SK-N-MC (cell line): ENCODE measurements around the gene GP1BB.

ENCODE experiments used
- EZH2 ChIP-seq: fragments of 200-600 bp; sonication (generic); IDR thresholded peaks from one replicate; pipeline ENCODE4 v1.6.1; 2017; ENCODE audit warnings: antibody characterized with exemption
- FOXP2 ChIP-seq: optimal IDR thresholded peaks from 2 replicates; pipeline ENCODE3; 2011; ENCODE audit warnings: mild to moderate bottlenecking, moderate library complexity; ENCODE audit not compliant: insufficient read depth; ENCODE audit errors: extremely low read length, control extremely low read depth
- POLR2AphosphoS5 ChIP-seq: IDR thresholded peaks from 2 replicates; pipeline ENCODE4 v1.6.1; 2012; ENCODE audit warnings: mild to moderate bottlenecking, low read depth, low read length, borderline replicate concordance

GRCh38 chr22:19713245-19713644 is 10.1 kb upstream of the GP1BB start:
- TF ChIP-seq POLR2AphosphoS5 (no peak), EZH2 (no peak), FOXP2 (no peak)
